Ramos (cell line): Measurements from ENCODE around the gene CBFA2T3.
"Not testable (repeated sequence)": the region's sequence is repeated elsewhere in the genome, so short reads cannot be mapped to it uniquely, and the experiment has no call there.

Experiments
- in situ Hi-C: fragments of 300-500 bp; cut with MboI; formaldehyde crosslinking; loops from one replicate; pipeline ENCODE4 v1.14.3; 2022; ENCODE audit warnings: low sequenced_read_pairs; ENCODE audit not compliant: unreplicated experiment

The CBFA2T3 gene

GRCh38 chr16:88904676-88905365 lies 72.2 kb downstream of the CBFA2T3 start:
- in situ Hi-C loops = no loop called here

- in situ Hi-C loops = no loop called here
These were observed 73.7 kb downstream of the CBFA2T3 start for GRCh38 chr16:88903267-88903666.

- in situ Hi-C loops = no loop called here
These were observed 74.3 kb downstream of the CBFA2T3 start for GRCh38 chr16:88902744-88903143.

- in situ Hi-C loops = no loop called here
These were observed 75.2 kb downstream of the CBFA2T3 start for GRCh38 chr16:88901718-88902337.

GRCh38 chr16:88900662-88901052 lies 76.3 kb downstream of the CBFA2T3 start:
- in situ Hi-C loops = no loop called here

- in situ Hi-C loops = no loop called here
These were observed 76.9 kb downstream of the CBFA2T3 start for GRCh38 chr16:88899901-88900661.

- in situ Hi-C loops = no loop called here
These were observed 79.1 kb downstream of the CBFA2T3 start for GRCh38 chr16:88897696-88898425.

GRCh38 chr16:88896238-88897070 lies 80.6 kb downstream of the CBFA2T3 start:
- in situ Hi-C loops = no loop called here

DNA sequence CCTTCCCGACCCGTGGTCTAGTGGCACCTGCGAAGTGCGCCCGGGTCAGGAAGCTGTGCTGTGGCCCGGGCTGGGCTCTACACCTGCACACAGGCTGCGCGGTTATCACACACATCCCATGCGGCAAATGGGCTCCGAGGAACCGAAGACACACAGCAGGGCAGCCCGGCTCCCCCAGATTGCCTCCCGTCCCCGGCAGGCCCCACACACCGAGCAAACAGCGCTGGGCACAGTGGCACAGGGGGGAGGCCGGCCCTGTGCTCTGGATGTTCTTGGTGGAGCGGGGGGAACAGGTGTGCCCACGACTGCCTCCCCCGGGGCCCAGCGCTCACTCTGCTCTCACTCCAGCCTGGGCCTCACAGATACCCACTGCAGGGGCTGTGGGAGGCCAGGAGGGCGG lies 81.7 kb downstream of the CBFA2T3 start:
- in situ Hi-C loops = no loop called here

- in situ Hi-C loops = no loop called here
These were observed 82.2 kb downstream of the CBFA2T3 start for GRCh38 chr16:88894681-88895300.

DNA sequence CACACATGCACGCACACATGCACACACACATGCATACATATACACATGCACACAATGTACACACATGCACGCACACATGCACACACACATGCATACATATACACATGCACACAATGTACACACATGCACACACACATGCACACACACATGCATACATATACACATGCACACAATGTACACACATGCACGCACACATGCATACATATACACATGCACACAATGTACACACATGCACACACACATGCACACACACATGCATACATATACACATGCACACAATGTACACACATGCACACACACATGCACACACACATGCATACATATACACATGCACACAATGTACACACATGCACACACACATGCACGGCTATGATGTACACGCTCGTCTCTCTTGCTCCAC lies 82.7 kb downstream of the CBFA2T3 start:
- in situ Hi-C loops = not testable (repeated sequence)

- in situ Hi-C loops = no loop called here
These were observed 83.7 kb downstream of the CBFA2T3 start for GRCh38 chr16:88893127-88893968.

DNA sequence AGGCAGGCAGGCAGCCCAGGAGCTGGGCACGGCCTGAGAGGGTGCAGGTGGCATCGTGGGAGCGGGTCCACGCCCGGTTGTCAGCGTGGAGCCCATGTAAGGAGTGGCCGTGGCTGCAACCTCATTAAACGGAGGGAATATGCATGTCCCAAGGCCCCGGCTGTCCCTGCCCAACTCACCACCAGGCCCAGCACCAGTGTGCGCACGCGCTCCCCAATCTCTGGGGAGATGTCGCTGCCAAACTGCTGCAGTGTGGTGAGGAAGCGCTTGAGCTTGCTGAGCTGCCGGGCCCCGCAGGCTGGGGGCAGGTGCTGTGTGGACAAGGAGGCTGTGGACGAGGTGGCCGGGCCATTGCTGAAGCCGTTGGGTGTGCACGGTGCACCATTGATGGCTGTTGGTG lies 84.9 kb downstream of the CBFA2T3 start:
- in situ Hi-C loops = no loop called here

DNA sequence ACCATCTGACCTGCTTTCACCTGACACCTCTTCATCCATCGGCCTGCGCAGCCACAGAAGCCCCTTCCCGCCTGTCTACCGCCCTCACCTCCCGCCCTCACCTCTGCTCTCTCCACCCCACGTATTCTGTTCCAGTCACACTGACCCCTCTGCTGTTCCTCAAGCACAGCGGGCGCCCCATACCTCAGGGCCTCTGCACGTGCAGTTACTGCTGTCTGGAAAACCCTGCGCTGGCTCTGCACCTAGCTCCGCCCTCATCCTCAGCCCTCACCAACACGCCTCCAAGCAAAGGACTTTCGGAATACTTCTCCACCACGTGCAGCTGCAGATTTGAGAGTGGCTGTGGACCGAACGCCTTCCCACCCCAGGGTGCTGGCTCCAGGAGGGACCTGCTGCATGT lies 85.9 kb downstream of the CBFA2T3 start:
- in situ Hi-C loops = no loop called here

DNA sequence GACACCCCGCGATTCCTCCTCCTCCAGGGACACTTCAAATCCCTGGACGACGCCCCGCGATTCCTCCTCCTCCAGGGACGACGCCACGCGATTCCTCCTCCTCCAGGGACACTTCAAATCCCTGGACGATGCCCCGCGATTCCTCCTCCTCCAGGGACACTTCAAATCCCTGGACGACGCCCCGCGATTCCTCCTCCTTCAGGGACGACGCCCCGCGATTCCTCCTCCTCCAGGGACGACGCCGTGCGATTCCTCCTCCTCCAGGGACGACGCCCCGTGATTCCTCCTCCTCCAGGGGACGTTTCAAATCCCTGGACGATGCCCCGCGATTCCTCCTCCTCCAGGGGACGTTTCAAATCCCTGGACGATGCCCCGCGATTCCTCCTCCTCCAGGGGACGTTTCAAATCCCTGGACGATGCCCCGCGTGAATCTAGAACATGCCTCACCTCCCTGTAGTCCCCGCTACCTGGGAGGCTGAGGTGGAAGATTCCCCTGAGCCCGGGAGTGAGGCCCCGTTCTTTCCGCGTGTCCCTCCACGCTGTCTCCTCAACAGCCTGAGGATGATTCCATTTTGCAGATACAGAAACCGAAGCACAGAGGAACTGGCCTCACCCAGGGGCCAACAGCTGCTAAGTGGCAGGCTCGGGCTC lies 87.2 kb downstream of the CBFA2T3 start:
- in situ Hi-C loops = not testable (repeated sequence)

GRCh38 chr16:88888461-88889387 lies 88.3 kb downstream of the CBFA2T3 start:
- in situ Hi-C loops = no loop called here

DNA sequence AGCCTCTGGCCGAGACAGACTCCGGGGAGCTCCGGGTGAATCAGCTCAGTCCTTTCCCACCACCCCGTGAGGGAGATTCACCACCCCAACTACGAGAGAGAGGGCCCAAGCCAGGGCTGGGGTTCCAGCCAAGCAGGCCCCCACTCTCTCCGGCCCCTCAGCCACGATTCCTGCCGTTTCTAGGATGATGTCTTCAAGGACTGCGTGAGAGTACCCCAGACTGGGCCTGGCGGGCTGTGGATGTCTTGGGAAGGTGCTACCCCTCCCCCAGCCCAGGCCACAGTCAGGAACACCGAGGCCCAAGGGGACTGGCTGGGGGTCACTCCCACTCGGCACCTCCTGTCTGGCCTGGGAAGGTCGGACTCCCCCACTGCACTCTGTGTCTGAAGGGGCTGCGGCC lies 89.0 kb downstream of the CBFA2T3 start:
- in situ Hi-C loops = no loop called here
